IMR-90 (cell line): ENCODE measurements around the gene HJURP. TPM values are rescaled to one million over a fixed set of nuclear protein-coding genes. Genes with fewer than 3 reads are reported as not detected.
A peak's percentile ranks its signal among the peaks of the same experiment; 100 is the strongest.

Experiments
- ATAC-seq: fragments of 200-7000 bp; cut with Tn5 transposase; 2 replicates; pipeline ENCODE4 v1.9.1; 2020; ENCODE audit warnings: low read depth, mild to moderate bottlenecking, moderate library complexity
- BruUV-seq: library from RNA; stranded (reverse); fragments of 400-500 nt; replicated peaks from 2 replicates; lab custom pipeline; 2021; lab: Mats Ljungman, UMichigan
- CTCF ChIA-PET: fragments of 300-600 bp; formaldehyde crosslinking; extraction: SDS; loops from one replicate; lab custom pipeline; 2021; ENCODE audit warnings: antibody characterized with exemption; lab: Yijun Ruan, JAX
- POLR2A ChIA-PET: fragments of 300-600 bp; sonication (Branson Sonifier 250); formaldehyde crosslinking; loops from one replicate; lab custom pipeline; 2022; ENCODE audit warnings: antibody characterized with exemption; ENCODE audit not compliant: unreplicated experiment; lab: Charles Lee
- DNase-seq: peaks from one replicate; pipeline ENCODE4 v3.0.0; 2013
- H2AFZ ChIP-seq: replicated peaks from 2 replicates; pipeline ENCODE3; 2013; ENCODE audit warnings: low read length, mild to moderate bottlenecking; ENCODE audit not compliant: poor library complexity
- H2AK5ac ChIP-seq: 2 replicates; pipeline ENCODE4 v1.6.1; 2013; ENCODE audit warnings: low read depth, low read length, inconsistent platforms
- H2AK9ac ChIP-seq: replicated peaks from 2 replicates; pipeline ENCODE3; 2013; ENCODE audit warnings: mild to moderate bottlenecking, low read depth, low read length, moderate library complexity; ENCODE audit not compliant: poor library complexity
- H2BK120ac ChIP-seq: 2 replicates; pipeline ENCODE4 v1.6.1; 2013; ENCODE audit warnings: low read depth, low read length, inconsistent platforms
- H2BK15ac ChIP-seq: 3 replicates; pipeline ENCODE4 v1.6.1; 2013; ENCODE audit warnings: low read depth, low read length, inconsistent platforms
- H2BK20ac ChIP-seq: 2 replicates; pipeline ENCODE4 v1.6.1; 2013; ENCODE audit warnings: low read depth, mild to moderate bottlenecking, inconsistent platforms, low read length, moderate library complexity
- H2BK5ac ChIP-seq: 2 replicates; pipeline ENCODE4 v1.6.1; 2013; ENCODE audit warnings: mild to moderate bottlenecking, low read depth, low read length, inconsistent platforms; ENCODE audit not compliant: poor library complexity, severe bottlenecking
- H3K14ac ChIP-seq: replicated peaks from 2 replicates; pipeline ENCODE4 v1.6.1; 2013; ENCODE audit warnings: low read depth, low read length, inconsistent platforms
- H3K18ac ChIP-seq: 2 replicates; pipeline ENCODE4 v1.6.1; 2013; ENCODE audit warnings: low read depth, low read length, control low read depth
- H3K23ac ChIP-seq: 2 replicates; pipeline ENCODE4 v1.6.1; 2013; ENCODE audit warnings: low read depth, low read length, inconsistent platforms
- H3K27ac ChIP-seq: 2 replicates; pipeline ENCODE4 v1.5.1; 2013; ENCODE audit warnings: mild to moderate bottlenecking, control low read depth, low read length; ENCODE audit not compliant: insufficient read depth
- H3K27me3 ChIP-seq: 2 replicates; pipeline ENCODE4 v1.6.1; 2013; ENCODE audit warnings: low read length; ENCODE audit not compliant: control insufficient read depth, insufficient read depth
- H3K36me3 ChIP-seq: 2 replicates; pipeline ENCODE4 v1.6.1; 2013; ENCODE audit warnings: low read length, mixed read lengths; ENCODE audit not compliant: control insufficient read depth, insufficient read depth
- H3K4ac ChIP-seq: 2 replicates; pipeline ENCODE4 v1.6.1; 2013; ENCODE audit warnings: low read depth, low read length, inconsistent platforms
- H3K4me1 ChIP-seq: 2 replicates; pipeline ENCODE4 v1.6.1; 2013; ENCODE audit warnings: low read length, mixed read lengths; ENCODE audit not compliant: control insufficient read depth, insufficient read depth
- H3K4me2 ChIP-seq: 2 replicates; pipeline ENCODE4 v1.6.1; 2013; ENCODE audit warnings: low read depth, mild to moderate bottlenecking, control low read depth, low read length, moderate library complexity
- H3K4me3 ChIP-seq: 2 replicates; pipeline ENCODE4 v1.5.1; 2013; ENCODE audit warnings: low read depth, mild to moderate bottlenecking, control low read depth, low read length, moderate library complexity; ENCODE audit not compliant: insufficient read depth
- H3K56ac ChIP-seq: 2 replicates; pipeline ENCODE4 v1.6.1; 2013; ENCODE audit warnings: low read length, inconsistent platforms; ENCODE audit not compliant: insufficient read depth; ENCODE audit errors: extremely low read depth
- H3K79me1 ChIP-seq, 2 experiments: 2 replicates each; pipeline ENCODE4 v1.6.1; 2013; ENCODE audit warnings: low read length in 2 of 2, inconsistent platforms in 1 of 2, low read depth in 1 of 2
- H3K9ac ChIP-seq: 2 replicates; pipeline ENCODE4 v1.6.1; 2013; ENCODE audit warnings: low read depth, low read length, control low read depth
- H3K9me1 ChIP-seq: 2 replicates; pipeline ENCODE4 v1.6.1; 2013; ENCODE audit warnings: low read length, inconsistent platforms; ENCODE audit not compliant: insufficient read depth
- H3K9me3 ChIP-seq: 2 replicates; pipeline ENCODE4 v1.6.1; 2013; ENCODE audit warnings: low read length; ENCODE audit not compliant: control insufficient read depth, insufficient read depth
- H4K20me1 ChIP-seq: 2 replicates; pipeline ENCODE4 v1.6.1; 2013; ENCODE audit warnings: low read length, inconsistent platforms; ENCODE audit not compliant: insufficient read depth
- H4K5ac ChIP-seq: 2 replicates; pipeline ENCODE4 v1.6.1; 2013; ENCODE audit warnings: mild to moderate bottlenecking, low read depth, low read length, control low read depth
- H4K8ac ChIP-seq, 2 experiments: 2 replicates each; pipeline ENCODE4 v1.6.1; 2013; ENCODE audit warnings: low read depth in 2 of 2, low read length in 2 of 2, control low read depth in 1 of 2, inconsistent platforms in 1 of 2
- H4K91ac ChIP-seq: 2 replicates; pipeline ENCODE4 v1.6.1; 2013; ENCODE audit warnings: low read depth, low read length, inconsistent platforms; ENCODE audit not compliant: insufficient read depth
- CEBPB ChIP-seq: IDR thresholded peaks from 2 replicates; pipeline ENCODE4 v1.6.1; 2012; ENCODE audit warnings: low read depth, low read length, improper control_type of control experiment
- CHD1 ChIP-seq: IDR thresholded peaks from 2 replicates; pipeline ENCODE4 v1.6.1; 2012; ENCODE audit warnings: low read depth, low read length, improper control_type of control experiment
- CTCF ChIP-seq: conservative IDR thresholded peaks from 2 replicates; pipeline ENCODE4 v1.5.1; 2012; ENCODE audit warnings: mild to moderate bottlenecking, low read depth, low read length, improper control_type of control experiment
- FOS ChIP-seq: fragments of 150-350 bp; IDR thresholded peaks from 2 replicates; pipeline ENCODE4 v1.6.1; 2016; ENCODE audit warnings: low read depth, low read length
- MAFK ChIP-seq: IDR thresholded peaks from 2 replicates; pipeline ENCODE4 v1.6.1; 2012; ENCODE audit warnings: low read depth, low read length, improper control_type of control experiment
- MAZ ChIP-seq: IDR thresholded peaks from 2 replicates; pipeline ENCODE4 v1.6.1; 2012; ENCODE audit warnings: low read depth, mild to moderate bottlenecking, low read length, improper control_type of control experiment, moderate library complexity, borderline replicate concordance
- MXI1 ChIP-seq: IDR thresholded peaks from 2 replicates; pipeline ENCODE4 v1.6.1; 2012; ENCODE audit warnings: low read depth, mild to moderate bottlenecking, low read length, moderate library complexity, borderline replicate concordance
- NFE2L2 ChIP-seq: fragments of 150-350 bp; IDR thresholded peaks from 2 replicates; pipeline ENCODE4 v1.6.1; 2016; ENCODE audit warnings: low read depth, mild to moderate bottlenecking, low read length
- POLR2A ChIP-seq: IDR thresholded peaks from 2 replicates; pipeline ENCODE4 v1.6.1; 2012; ENCODE audit warnings: mild to moderate bottlenecking, low read depth, low read length
- RAD21 ChIP-seq: IDR thresholded peaks from 2 replicates; pipeline ENCODE4 v1.6.1; 2012; ENCODE audit warnings: low read length, improper control_type of control experiment
- RCOR1 ChIP-seq: IDR thresholded peaks from 2 replicates; pipeline ENCODE4 v1.6.1; 2012; ENCODE audit warnings: mild to moderate bottlenecking, low read length, improper control_type of control experiment; ENCODE audit not compliant: insufficient replicate concordance
- RFX5 ChIP-seq: IDR thresholded peaks from 2 replicates; pipeline ENCODE4 v1.8.0; 2012; ENCODE audit warnings: low read depth, mild to moderate bottlenecking, low read length, moderate library complexity
- SMC3 ChIP-seq: fragments of 150-350 bp; IDR thresholded peaks from 2 replicates; pipeline ENCODE4 v1.6.1; 2016; ENCODE audit warnings: low read depth, mild to moderate bottlenecking, antibody characterized with exemption, low read length, moderate library complexity
- USF2 ChIP-seq: fragments of 150-350 bp; IDR thresholded peaks from 2 replicates; pipeline ENCODE4 v1.6.1; 2017; ENCODE audit warnings: mild to moderate bottlenecking, antibody characterized with exemption, low read length, low read depth
- WGBS, 2 experiments: methylation state at CpG; one replicate each; pipeline versions ENCODE4 v1.1.5 to v1.1.7; 2013; ENCODE audit warnings: missing lambda C conversion rate in 2 of 2; ENCODE audit not compliant: insufficient read length in 1 of 2; ENCODE audit errors: extremely low coverage in 2 of 2; 5-methylcytosine and 5-hydroxymethylcytosine counted together
- dilution Hi-C: fragments of 300-500 bp; cut with HindIII; formaldehyde crosslinking; loops from one replicate; pipeline ENCODE4 v1.14.3; 2018; ENCODE audit warnings: low sequenced_read_pairs; ENCODE audit not compliant: unreplicated experiment
- in situ Hi-C: fragments of 300-500 bp; cut with MboI; formaldehyde crosslinking; loops from 3 replicates; pipeline ENCODE4 v1.14.3; 2019; ENCODE audit warnings: low sequenced_read_pairs, inconsistent platforms, mixed read lengths
- intact Hi-C: fragments of 100-400 bp; cut with micrococcal nuclease; formaldehyde crosslinking; loops from 2 replicates; pipeline ENCODE4 v1.10.0; 2022
- polyA plus RNA-seq, 3 experiments: library from polyadenylated mRNA; depleted of rRNA; stranded (reverse); fragments of >200 nt; gene quantifications; 2 replicates each; pipeline ENCODE4 v1.2.3, GENCODE V29; 2012; ENCODE audit warnings: low replicate concordance in 1 of 3
- total RNA-seq: library from RNA; depleted of rRNA; stranded (reverse); fragments of >200 nt; gene quantifications from 2 replicates; pipeline ENCODE4 v1.2.3, GENCODE V29; 2012

Gene HJURP
- total and polyA plus RNA-seq, 2 of the 4 experiments (the other 2 are of a cell fraction): 22.6 to 26.5 TPM

GRCh38 chr2:233845301-233846060 is 8.9 kb downstream of the HJURP start (continued):
- no peak for TF ChIP-seq POLR2A
- no peak for TF ChIP-seq SMC3
- no peak for TF ChIP-seq CEBPB
- no peak for TF ChIP-seq RFX5
- no peak for TF ChIP-seq MAFK
- TF ChIP-seq RCOR1: no peak
- no peak for TF ChIP-seq RAD21
- TF ChIP-seq FOS: no peak

- Histone ChIP-seq H2AK9ac (peak overlapping the region; percentile 37), H2BK5ac (no peak overlapping the region), H3K14ac (no peak overlapping the region), H3K23ac (no peak overlapping the region), H3K9me1 (0 out of 2 replicates have a peak, but pooled peaks cover 3% of the 10 kb centered on the region), H3K18ac (no peak overlapping the region), H2AFZ (no peak overlapping the region), H3K4me3 (no peak overlapping the region), H4K5ac (no peak overlapping the region), H3K27ac (no peak overlapping the region), H4K20me1 (peaks cover 12% of the 10 kb centered on the region; the same call in 1 of the 2 replicates), H2AK5ac (no peak overlapping the region), H3K9ac (no peak overlapping the region), H4K91ac (no peak overlapping the region), H3K79me1 (peaks cover 50 to 63% of the 10 kb centered on the region in 2 experiments), H4K8ac (no peak overlapping the region), H2BK20ac (no peak overlapping the region), H3K56ac (no peak overlapping the region), H3K4ac (no peak overlapping the region), H3K4me2 (no peak overlapping the region), H3K9me3 (no peaks in the 10 kb centered on the region), H2BK120ac (no peak overlapping the region), H3K27me3 (no peaks in the 10 kb centered on the region), H3K36me3 (peaks cover 28% of the 10 kb centered on the region), H3K4me1 (no peaks in the 10 kb centered on the region), H2BK15ac (no peak overlapping the region)
- dilution Hi-C loops: no loop called here
- in situ Hi-C loops: loop anchor here (25.0 kb wide), 1 partner anchor 383 kb away; no protein-coding TSS in a partner anchor
- intact Hi-C loops: no loop called here
- ATAC-seq: no peak
- no CpG with 5 or more reads among the region's 3 CpGs for WGBS, 2 experiments
- ChIA-PET POLR2A (no interaction called here), CTCF (no interaction called here)
- DNase-seq: no peak
- no TSS peak for BruUV-seq
- TF ChIP-seq USF2 (no peak), RCOR1 (no peak), SMC3 (no peak), MXI1 (no peak), CHD1 (no peak), NFE2L2 (no peak), RFX5 (no peak), CTCF (no peak), RAD21 (no peak), CEBPB (no peak), MAZ (no peak)
Observed at GRCh38 chr2:233844836-233845235, 9.5 kb downstream of the HJURP start.
